Stimulated activated CD8-positive, alpha-beta memory T cell treated with anti-CD3 and anti-CD28 coated beads, Interleukin-4, amount 100 ng/mL, for 48 hours (primary cell): Measurements from ENCODE around the gene PLK2.

ENCODE experiments used
- DNase-seq: peaks from one replicate; pipeline ENCODE4 v3.0.0-alpha.2; 2020

PLK2 gene

DNA sequence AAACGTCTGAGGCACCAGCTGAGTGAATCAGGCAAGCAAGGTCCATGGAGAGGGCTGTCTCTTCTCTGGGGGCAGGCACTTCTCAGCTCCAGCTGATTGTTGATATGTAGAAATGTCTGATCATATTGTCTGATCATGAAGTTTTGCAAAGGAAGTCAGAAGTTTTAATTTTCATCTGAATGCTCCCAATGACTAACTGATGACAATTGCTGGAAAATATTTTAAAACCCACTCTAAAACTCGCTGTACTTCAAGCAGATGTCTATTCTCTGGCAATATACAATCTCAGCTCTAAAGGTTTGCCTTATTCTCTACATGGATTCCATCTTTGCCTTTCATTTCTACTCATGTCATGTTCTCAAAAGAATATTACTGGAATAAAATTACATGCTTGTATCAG, 12.7 kb downstream of the PLK2 start:
- DNase-seq = no peak

DNA sequence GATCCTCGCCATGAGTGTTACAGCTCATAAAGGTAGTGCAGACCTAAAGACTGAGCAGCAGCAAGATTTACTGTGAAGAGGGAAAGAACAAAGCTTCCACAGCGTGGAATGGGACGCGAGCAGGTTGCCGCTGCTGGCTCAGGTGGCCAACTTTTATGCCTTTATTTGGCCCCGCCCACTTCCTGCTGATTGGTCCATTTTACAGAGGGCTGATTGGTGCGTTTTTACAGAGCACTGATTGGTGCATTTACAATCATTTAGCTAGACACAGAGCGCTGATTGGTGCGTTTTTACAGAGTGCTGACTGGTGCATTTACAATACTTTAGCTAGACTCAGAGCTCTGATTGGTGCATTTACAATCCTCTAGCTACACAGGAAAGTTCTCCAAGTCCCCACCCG, 13.9 kb downstream of the PLK2 start:
- DNase-seq = no peak

DNA sequence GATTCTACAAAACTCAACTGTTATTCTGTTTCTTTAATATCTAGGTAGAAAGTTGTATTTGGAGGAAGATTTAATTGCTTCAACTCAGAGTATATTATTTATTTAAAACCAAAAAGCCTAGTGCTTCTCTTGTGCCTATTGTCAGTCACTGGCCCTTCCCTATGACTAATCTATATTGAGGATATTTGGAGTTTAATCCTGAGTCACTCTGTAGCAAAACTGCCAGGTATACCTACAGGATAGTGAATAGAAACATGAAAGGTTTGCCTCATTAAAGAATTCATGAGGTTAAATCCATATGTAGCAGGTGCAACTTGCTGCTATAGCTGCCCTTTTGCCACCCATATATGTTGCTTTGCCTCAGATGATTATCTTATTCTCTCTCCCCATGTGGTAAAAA, 15.1 kb downstream of the PLK2 start:
- DNase-seq = no peak

DNA sequence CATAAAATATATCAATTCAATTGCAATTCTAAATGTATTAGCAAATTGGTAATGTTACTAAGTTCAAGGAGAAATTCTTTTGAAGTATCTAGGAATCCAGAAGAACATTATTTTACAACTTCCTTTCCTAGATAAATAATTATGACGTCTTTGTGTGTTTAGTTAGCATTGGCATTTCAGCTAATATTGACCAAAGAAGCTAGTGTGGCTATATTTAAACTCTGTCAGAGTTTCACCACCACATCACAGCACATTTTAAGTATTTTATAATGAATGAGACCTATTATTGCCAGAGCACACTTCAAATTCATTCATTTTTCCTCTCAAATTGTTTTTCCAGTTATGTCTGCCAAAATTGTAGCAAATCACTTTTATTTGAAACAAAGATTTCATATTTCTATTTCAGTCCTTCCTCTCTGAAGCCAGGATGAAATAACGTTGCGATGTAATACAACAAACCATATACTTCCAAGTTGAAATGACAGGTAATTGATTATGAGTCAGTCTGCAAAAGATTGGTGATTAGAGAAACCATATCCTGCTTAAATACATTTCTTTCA, 18.9 kb downstream of the PLK2 start:
- DNase-seq = no peak

DNA sequence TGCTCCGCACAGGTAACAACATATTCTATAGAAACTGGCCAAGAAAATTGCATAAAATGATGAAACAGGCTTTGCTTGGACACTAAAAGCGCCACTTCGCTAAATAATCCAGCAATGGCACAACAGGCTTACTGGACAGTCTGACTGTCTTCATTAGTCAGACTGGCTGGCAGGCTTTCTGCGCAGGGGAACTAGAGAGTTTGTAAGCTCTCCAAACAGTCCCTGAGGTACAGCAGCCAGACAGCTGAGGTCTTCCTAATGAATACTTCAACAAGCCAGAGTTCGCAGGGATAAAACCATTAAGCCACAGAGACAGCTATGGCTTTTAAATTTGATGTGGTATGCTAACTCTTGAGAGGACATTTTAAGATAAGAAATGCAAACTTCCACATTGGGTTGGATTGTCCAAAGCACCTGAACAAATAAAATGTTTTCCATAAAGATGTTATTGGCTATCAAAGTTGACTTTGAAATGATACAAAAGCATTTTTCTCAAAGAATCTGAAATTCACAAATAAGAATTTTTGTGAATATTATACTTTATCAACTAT, 20.7 kb downstream of the PLK2 start:
- no peak for DNase-seq

DNA sequence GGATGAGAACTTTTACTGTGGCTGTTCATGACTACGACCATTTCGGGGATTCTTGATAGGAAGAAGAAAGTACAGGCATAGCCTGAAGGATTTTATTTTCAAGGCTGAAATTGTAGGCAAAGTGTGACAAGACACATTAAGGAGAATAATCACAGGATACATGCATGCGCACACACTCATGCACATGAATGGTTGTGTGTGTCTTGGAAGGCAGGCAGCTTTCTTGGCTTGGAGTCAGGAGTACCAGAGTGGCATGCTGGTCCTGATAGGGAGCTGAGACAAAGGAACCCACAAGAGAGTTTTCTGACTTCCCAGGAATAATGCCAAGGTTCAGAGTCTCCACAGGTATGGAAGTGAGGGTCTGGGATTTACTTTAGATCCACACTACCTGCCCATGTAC, 22.2 kb downstream of the PLK2 start:
- DNase-seq = no peak

DNA sequence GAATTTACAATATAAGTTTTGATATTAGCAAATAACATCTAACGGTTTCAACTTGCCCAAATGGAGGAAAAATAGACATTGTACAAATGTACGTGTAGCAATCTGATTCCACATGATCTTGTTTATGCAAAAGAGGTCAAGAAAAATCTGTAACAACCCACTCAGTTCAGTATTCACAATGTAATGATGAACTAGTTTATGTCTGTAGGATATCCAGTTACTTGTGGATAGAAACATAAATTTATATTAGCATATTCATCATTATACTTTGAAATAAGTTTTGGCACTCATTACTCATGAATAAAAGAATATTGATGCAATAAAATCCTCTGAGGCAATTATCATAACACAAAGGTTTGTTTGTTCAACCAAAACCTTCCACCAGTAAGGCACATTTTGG, 28.1 kb downstream of the PLK2 start:
- DNase-seq = no peak

DNA sequence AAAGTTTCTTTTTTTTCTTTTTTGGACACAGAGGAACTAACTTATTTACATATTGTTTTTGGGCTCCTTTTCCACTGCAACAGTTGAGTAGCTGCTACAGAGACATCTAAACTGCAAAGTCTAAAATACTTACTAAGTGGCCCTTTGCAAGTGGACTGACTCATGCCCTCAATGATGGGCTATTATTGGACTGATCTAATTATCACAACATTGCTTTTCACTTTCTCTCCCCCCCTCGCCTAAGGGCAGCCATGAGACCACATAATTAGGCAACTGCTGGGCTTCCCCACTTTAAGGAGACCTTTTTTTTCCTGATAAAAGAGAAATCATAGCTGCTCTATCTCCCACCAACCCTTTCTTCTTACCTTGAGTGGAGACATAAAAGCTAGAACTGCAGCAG, 47.0 kb downstream of the PLK2 start:
- no peak for DNase-seq

DNA sequence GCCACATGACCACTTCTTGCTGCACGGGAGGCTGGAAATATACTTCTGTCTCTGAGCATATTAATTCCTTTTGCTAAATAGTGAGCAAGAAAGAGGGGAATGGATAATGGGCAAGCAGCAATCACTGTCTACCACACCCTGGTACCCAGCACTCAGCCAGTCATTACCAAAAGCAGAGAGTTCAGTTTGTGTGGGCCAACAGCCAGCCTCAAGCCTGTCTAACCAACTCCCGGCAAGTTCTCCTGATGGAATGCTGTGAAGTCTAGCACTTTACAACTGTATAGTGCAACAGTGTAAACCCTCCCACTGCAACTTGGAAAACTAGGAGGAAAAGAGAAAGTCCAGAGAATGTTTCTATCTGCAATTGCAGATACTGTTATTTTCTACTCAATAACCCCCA, 47.8 kb downstream of the PLK2 start:
- no peak for DNase-seq

DNA sequence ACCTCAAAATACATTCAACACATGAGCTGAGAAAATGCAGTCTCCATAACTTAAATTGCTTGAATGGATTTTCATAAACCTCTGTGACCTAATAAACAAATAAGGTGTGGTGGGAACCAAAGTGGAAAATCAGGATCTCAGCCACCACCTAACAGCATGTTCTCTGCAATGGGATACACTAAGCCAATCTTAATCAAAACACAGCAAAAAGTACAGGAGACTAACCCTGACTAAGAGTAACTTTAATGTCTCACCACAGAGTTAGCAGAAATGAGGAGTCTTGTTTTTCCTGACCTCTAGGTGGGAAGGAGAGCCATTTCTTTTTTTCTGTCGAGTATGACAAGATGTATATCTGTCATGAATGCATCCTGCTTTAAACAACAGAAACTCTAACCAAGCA, 48.5 kb downstream of the PLK2 start:
- no peak for DNase-seq

DNA sequence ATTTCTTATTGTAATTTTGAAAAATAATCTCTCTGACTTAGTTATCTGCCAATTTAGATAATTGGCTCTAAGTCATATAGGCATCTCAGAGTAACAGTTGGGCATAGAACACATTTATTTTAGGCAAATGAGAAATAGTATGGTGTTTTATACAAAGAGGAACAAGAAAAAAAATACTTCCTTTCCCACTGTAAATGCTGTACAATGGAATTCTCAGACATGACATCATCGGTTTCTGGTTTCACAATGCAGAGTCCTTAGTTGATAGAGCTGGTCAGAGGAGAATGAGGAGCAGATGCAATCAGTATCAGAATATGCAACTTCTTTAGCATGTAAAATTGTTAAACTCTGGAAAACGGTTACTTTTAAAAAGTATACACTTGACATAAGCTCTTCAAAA, 49.4 kb downstream of the PLK2 start:
- DNase-seq = no peak

DNA sequence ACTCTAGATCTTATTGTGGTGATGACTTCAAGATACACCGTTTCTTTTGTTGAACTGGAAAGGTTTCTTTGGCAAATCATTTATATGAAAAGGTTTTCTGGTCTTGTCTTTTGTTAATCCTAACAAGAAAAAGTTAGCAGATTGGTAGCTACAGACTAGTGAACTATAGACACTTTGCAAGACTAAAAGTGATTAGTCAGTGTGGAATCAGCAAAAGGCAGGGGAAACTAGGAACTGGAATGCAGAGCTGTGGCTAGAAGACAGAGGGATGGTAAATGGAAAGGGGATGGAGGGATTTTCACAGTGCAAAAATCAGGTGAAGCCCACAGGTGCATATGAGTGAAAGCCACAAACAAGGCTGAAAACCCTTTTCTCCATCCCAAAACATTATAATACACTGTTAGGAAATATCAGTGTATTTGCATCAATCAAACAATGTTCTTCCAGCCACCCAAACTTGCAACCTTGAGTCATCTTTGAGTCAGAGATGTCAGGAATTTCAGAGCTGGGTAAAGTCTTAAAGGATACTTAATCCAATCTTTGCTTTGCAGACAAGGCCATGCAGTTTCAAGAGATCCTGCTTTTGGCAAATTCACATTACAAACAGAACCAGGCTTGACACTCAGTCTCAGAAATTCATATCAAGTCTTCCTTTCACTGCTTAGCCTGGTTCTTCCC, 52.7 kb downstream of the PLK2 start:
- no peak for DNase-seq

DNA sequence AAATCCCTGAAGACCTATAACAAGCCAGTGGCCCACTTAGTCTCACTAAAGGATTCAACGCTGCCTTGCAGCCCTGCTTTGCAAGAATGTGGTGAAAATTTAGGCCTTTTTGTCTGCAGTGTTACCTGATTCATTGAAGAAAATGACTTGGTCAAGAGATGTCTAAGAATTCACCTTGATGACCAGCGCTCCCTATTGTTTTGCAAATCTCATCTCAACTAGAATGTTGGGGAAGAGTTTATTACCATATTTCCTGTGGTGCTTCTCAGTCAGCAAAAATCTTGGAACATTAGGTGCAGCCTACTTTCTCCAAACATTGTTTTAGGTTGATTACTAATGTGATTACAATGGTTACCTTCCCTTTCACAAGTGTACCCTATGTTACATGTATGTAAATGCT, 53.5 kb downstream of the PLK2 start:
- DNase-seq = no peak

DNA sequence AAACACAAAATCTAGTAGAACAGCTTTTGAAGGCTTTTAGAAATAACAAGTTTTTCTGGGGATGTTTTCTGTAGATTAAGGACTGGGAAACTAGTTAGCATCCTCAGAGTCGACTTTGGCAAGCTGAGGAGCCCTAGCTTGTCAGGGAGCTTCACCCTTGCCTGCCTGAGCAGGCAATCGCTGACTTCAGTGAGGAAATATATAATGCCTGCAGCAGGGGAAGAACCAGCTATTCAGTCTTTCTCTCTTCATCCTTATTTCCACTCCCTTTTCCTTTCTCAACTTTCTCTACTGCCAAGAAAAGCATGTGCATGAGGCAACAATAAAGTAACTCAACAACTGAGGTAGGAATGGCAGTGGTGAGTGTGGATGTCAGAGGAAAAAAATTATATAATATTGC, 54.7 kb downstream of the PLK2 start:
- no peak for DNase-seq

DNA sequence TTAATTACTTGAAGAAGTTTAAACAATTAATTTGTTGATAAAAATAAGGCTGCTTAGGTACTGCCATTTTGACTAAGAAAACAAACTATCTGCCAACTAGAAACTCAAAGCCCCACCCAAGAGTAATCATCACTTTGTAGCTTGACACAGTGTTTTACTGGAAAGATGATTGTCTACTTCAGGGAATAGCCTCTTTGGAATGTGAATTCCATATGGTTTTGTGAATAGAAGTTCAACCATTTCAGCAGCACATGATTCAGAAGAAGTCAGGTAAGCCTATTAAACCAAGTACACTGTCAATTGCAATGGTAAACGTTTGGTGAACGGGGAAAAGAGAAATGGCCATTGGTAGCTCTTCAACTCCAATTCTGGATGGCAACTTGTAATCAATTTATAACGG, 55.2 kb downstream of the PLK2 start:
- no peak for DNase-seq
